ENCODE data around the gene SNED1. TPM values are rescaled to one million over a fixed set of nuclear protein-coding genes. Genes with fewer than 3 reads are reported as not detected.

Gene SNED1
- total RNA-seq, 1 donor from 2014 or later = 17.9 TPM

GRCh38 chr2:240991378-240992263, 6.8 kb upstream of the SNED1 start:
- peak; percentile 98 to 99 for DNase-seq (ENCODE audit: low read depth in 2 of 2)

GRCh38 chr2:240992572-240993291, 5.7 kb upstream of the SNED1 start:
- no peak for DNase-seq (ENCODE audit: low read depth in 2 of 2)

GRCh38 chr2:240993446-240994170, 4.8 kb upstream of the SNED1 start:
- no peak for DNase-seq (ENCODE audit: low read depth in 2 of 2)

GRCh38 chr2:240994171-240994896, 4.1 kb upstream of the SNED1 start:
- peak in 1 of 2 donors; percentile 42 for DNase-seq (ENCODE audit: low read depth in 2 of 2)

GRCh38 chr2:240995041-240996021, 3.1 kb upstream of the SNED1 start:
- DNase-seq (ENCODE audit: low read depth in 2 of 2) = peak in 1 of 2 donors; percentile 78

- no peak for DNase-seq (ENCODE audit: low read depth in 2 of 2)
These were observed 2.1 kb upstream of the SNED1 start for GRCh38 chr2:240996161-240996833.

- no peak for DNase-seq (ENCODE audit: low read depth in 2 of 2)
These were observed 1.6 kb upstream of the SNED1 start for GRCh38 chr2:240996834-240997140.

GRCh38 chr2:240997141-240997855, 1.1 kb upstream of the SNED1 start:
- peak in 1 of 2 donors; percentile 52 for DNase-seq (ENCODE audit: low read depth in 2 of 2)

GRCh38 chr2:240998706-240998994, 232 bp downstream of the SNED1 start:
- DNase-seq (ENCODE audit: low read depth in 2 of 2) = no peak

GRCh38 chr2:240998995-240999791, 775 bp downstream of the SNED1 start:
- peak; percentile 36 to 40 for DNase-seq (ENCODE audit: low read depth in 2 of 2)

- no peak for DNase-seq (ENCODE audit: low read depth in 2 of 2)
These were observed 1.6 kb downstream of the SNED1 start for GRCh38 chr2:240999873-241000541.

- DNase-seq (ENCODE audit: low read depth in 2 of 2) = no peak
These were observed 2.5 kb downstream of the SNED1 start for GRCh38 chr2:241000831-241001321.

GRCh38 chr2:241001413-241002274, 3.2 kb downstream of the SNED1 start:
- DNase-seq (ENCODE audit: low read depth in 2 of 2) = no peak

GRCh38 chr2:241002275-241003046, 4.0 kb downstream of the SNED1 start:
- no peak for DNase-seq (ENCODE audit: low read depth in 2 of 2)

GRCh38 chr2:241003047-241003360, 4.6 kb downstream of the SNED1 start:
- DNase-seq (ENCODE audit: low read depth in 2 of 2) = no peak

GRCh38 chr2:241003369-241003768, 5.0 kb downstream of the SNED1 start:
- no peak for DNase-seq (ENCODE audit: low read depth in 2 of 2)

Measured in lung microvascular endothelial cell (primary cell).